ENCODE results near the gene TBX5. TPM values are rescaled to one million over a fixed set of nuclear protein-coding genes. Genes with fewer than 3 reads are reported as not detected.

TBX5 gene
- 0.66 TPM in 1 of 2 replicates, not detected in the other for polyA plus RNA-seq (2014; cell fraction: cytosol; rRNA removed)
- 0.23 TPM in 1 of 2 replicates, not detected in the other for polyA plus RNA-seq (2014; cell fraction: nucleus; rRNA removed)

- DNase-seq (ENCODE audit: low spot score): no peak
Observed at GRCh38 chr12:114405519-114406271, at the start of gene TBX5. TSS of gene TBX5 (minus strand) at chr12:114406144. CDS start at chr12:114403898, 2,246 bp downstream.

- DNase-seq (ENCODE audit: low spot score): no peak
Observed at GRCh38 chr12:114451657-114452056, 45.7 kb upstream of the TBX5 start.

GRCh38 chr12:114450515-114451300, 44.8 kb upstream of the TBX5 start:
- no peak for DNase-seq (ENCODE audit: low spot score)

GRCh38 chr12:114450019-114450418, 44.1 kb upstream of the TBX5 start:
- no peak for DNase-seq (ENCODE audit: low spot score)

- DNase-seq (ENCODE audit: low spot score): no peak
Observed at GRCh38 chr12:114448618-114448933, 42.6 kb upstream of the TBX5 start.

- no peak for DNase-seq (ENCODE audit: low spot score)
Observed at GRCh38 chr12:114447799-114448617, 42.1 kb upstream of the TBX5 start.

- DNase-seq (ENCODE audit: low spot score): no peak
Observed at GRCh38 chr12:114447274-114447716, 41.4 kb upstream of the TBX5 start.

- no peak for DNase-seq (ENCODE audit: low spot score)
Observed at GRCh38 chr12:114445401-114446323, 39.7 kb upstream of the TBX5 start.

GRCh38 chr12:114444422-114445279, 38.7 kb upstream of the TBX5 start:
- DNase-seq (ENCODE audit: low spot score): no peak

- no peak for DNase-seq (ENCODE audit: low spot score)
Observed at GRCh38 chr12:114443607-114444421, 37.9 kb upstream of the TBX5 start.

GRCh38 chr12:114442578-114442977, 36.6 kb upstream of the TBX5 start:
- no peak for DNase-seq (ENCODE audit: low spot score)

- no peak for DNase-seq (ENCODE audit: low spot score)
Observed at GRCh38 chr12:114441545-114441944, 35.6 kb upstream of the TBX5 start.

GRCh38 chr12:114441039-114441383, 35.1 kb upstream of the TBX5 start:
- DNase-seq (ENCODE audit: low spot score): no peak

- DNase-seq (ENCODE audit: low spot score): no peak
Observed at GRCh38 chr12:114440270-114441038, 34.5 kb upstream of the TBX5 start.

- DNase-seq (ENCODE audit: low spot score): no peak
Observed at GRCh38 chr12:114439817-114440216, 33.9 kb upstream of the TBX5 start.

- no peak for DNase-seq (ENCODE audit: low spot score)
Observed at GRCh38 chr12:114439261-114439683, 33.3 kb upstream of the TBX5 start.

- DNase-seq (ENCODE audit: low spot score): no peak
Observed at GRCh38 chr12:114438635-114439256, 32.8 kb upstream of the TBX5 start.

GRCh38 chr12:114434341-114434740, 28.4 kb upstream of the TBX5 start:
- no peak for DNase-seq (ENCODE audit: low spot score)
